Mucosa of gallbladder (tissue), 1 donor: Measurements from ENCODE around the gene IRX4. TPM values are rescaled to one million over a fixed set of nuclear protein-coding genes. Genes with fewer than 3 reads are reported as not detected.

Experiments
- DNase-seq: peaks from one replicate; pipeline ENCODE4 v3.0.0-alpha.2; 2020; ENCODE audit warnings: low spot score
- total RNA-seq: library from RNA; stranded (reverse); gene quantifications from one replicate; pipeline ENCODE4 v1.2.1, GENCODE V29; 2021
- donor health status: DM: no; HTN: no; CAD: no.

Gene IRX4
- total RNA-seq = not detected

- DNase-seq = no peak
Measured at GRCh38 chr5:1882337-1883119, at the start of gene IRX4. Gene IRX4 (minus strand): TSS chr5:1882925. CDS start chr5:1882647, 278 bp downstream.

- DNase-seq = no peak
Measured at GRCh38 chr5:1931604-1932231, 49.0 kb upstream of the IRX4 start.

- DNase-seq = no peak
Measured at GRCh38 chr5:1930880-1931603, 48.3 kb upstream of the IRX4 start.

GRCh38 chr5:1930501-1930879 is 47.8 kb upstream of the IRX4 start:
- no peak for DNase-seq

GRCh38 chr5:1929108-1929991 is 46.6 kb upstream of the IRX4 start:
- no peak for DNase-seq

- DNase-seq = no peak
Measured at GRCh38 chr5:1926471-1927341, 44.0 kb upstream of the IRX4 start.

- DNase-seq = no peak
Measured at GRCh38 chr5:1926071-1926440, 43.3 kb upstream of the IRX4 start.

GRCh38 chr5:1925111-1926070 is 42.7 kb upstream of the IRX4 start:
- DNase-seq = no peak

- DNase-seq = no peak
Measured at GRCh38 chr5:1923766-1924165, 41.0 kb upstream of the IRX4 start.

GRCh38 chr5:1923341-1923740 is 40.6 kb upstream of the IRX4 start:
- no peak for DNase-seq

- DNase-seq = no peak
Measured at GRCh38 chr5:1921711-1922110, 39.0 kb upstream of the IRX4 start.

- no peak for DNase-seq
Measured at GRCh38 chr5:1919750-1920149, 37.0 kb upstream of the IRX4 start.

- no peak for DNase-seq
Measured at GRCh38 chr5:1919209-1919566, 36.5 kb upstream of the IRX4 start.

GRCh38 chr5:1918488-1919208 is 35.9 kb upstream of the IRX4 start:
- DNase-seq = no peak

GRCh38 chr5:1917830-1918487 is 35.2 kb upstream of the IRX4 start:
- DNase-seq = no peak

GRCh38 chr5:1916041-1917001 is 33.6 kb upstream of the IRX4 start:
- no peak for DNase-seq

- no peak for DNase-seq
Measured at GRCh38 chr5:1915316-1915715, 32.6 kb upstream of the IRX4 start.
